GM19324 (cell line): ENCODE results near the gene PAN3.

ENCODE experiments used
- ATAC-seq: cut with Tn5 transposase; IDR thresholded peaks from one replicate; pipeline ENCODE4 v1.9.1; 2021; ENCODE audit warnings: mild to moderate bottlenecking, moderate library complexity; ENCODE audit not compliant: unreplicated experiment, low FRiP score

Gene PAN3

DNA sequence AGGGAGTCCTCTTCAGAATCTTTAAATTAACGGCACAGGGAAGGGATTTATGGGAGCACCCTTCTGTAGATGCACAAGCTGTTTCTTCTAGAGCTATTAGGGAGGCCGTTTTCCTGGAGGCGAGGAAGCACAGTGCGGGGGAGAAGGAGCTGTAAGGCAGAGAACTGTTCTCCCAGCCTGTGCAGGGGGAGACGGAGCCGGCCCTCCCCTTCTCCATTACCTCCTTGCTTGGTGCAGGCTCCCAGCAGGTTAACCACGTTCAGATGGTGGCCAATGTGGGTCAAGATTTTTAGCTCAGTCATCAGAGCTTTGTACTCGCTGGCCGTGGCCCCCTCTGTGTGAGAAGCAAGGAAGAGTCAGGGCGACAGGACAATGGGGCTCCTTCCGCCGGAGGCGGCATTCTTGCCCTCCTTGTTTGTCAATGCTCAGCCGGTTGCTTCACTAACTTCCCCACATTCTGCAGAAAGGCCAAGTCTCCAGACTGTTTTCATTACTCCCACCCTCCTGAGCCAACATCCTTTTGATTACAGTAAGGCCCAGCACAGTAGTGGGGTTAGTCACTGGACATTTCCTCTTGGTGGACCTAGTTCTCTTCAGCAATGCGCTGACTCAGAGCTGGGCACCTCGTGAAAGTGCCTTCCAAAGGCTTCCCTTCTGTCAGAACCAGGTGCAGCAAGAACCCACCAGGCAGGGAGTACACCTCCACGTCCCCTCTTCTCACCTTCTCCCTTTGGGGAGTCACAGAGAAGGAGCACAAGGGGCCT is 191.2 kb downstream of the PAN3 start:
- ATAC-seq: no peak

DNA sequence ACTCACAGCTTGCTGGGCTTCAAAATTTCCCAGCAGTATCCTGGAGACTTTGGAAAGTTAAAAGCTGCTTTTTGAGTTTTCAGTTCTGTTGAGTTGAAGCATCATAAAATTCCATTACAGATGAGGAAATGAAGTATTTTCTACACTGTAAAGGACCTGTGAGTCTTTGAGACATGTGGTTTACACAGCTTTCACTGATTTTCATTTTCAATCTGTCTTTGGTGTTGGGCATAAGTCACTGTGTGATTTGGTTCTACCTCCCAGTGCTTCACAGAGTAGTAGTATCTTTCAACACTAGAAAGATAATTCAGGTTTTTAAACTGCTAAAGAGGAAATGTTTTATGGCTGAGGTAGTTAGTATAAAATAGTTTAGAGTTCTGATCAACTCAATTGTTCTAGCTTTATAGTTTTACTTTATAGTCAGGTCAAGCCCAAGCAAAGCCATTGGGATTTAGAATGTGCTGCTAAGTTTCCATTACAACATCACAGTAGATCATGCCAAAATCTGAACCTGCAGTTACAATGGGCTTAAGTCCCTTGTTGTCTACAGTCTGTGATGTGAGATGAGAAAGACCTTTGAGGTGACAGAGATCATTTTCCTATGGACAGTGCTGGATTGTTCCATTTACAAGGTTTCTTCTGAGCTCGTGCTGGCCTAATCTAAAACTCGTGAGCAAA is 195.0 kb downstream of the PAN3 start:
- peak; percentile 49 for ATAC-seq

- no peak for ATAC-seq
Observed at GRCh38 chr13:28336193-28336657, 197.9 kb downstream of the PAN3 start.

- no peak for ATAC-seq
Observed at GRCh38 chr13:28337166-28338005, 199.0 kb downstream of the PAN3 start.

DNA sequence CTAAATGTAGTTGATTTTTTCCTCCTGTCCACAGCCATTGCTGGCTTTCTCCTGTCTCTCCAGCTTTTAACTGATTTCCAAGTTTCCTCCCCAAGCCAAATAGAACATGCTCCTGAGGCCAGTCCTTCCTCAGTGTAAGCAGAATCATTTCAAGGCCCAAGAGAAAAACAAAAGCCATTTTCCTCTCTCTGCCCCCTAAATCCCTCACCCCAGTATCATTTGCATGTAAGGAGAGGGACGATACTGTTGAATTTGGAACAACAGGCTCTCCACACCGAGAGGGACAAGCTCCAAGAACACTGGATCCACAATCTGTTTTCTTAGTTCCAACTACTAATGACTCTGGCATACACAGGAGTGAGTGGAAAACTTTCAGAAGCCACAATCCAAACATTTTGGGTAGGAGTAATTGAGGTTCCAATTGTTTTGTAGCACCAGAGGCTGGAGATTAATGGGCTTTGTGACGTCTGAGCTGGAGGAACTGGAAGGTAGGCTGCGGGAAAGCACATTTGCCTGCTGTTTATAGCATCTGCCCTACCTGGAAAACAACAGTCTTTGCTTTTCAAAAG is 199.7 kb downstream of the PAN3 start:
- no peak for ATAC-seq

GRCh38 chr13:28338742-28339141 is 200.4 kb downstream of the PAN3 start:
- no peak for ATAC-seq

- ATAC-seq: no peak
Observed at GRCh38 chr13:28339419-28339818, 201.1 kb downstream of the PAN3 start.

- ATAC-seq: no peak
Observed at GRCh38 chr13:28340272-28340793, 202.0 kb downstream of the PAN3 start.

- no peak for ATAC-seq
Observed at GRCh38 chr13:28342251-28342650, 203.9 kb downstream of the PAN3 start.

- no peak for ATAC-seq
Observed at GRCh38 chr13:28344163-28344562, 205.8 kb downstream of the PAN3 start.
